ENCODE measurements around the gene IQCE. TPM values are rescaled to one million over a fixed set of nuclear protein-coding genes. Genes with fewer than 3 reads are reported as not detected.

The IQCE gene
- total RNA-seq, 4 donors from 2014 or later: 27.2 to 187 (median 55.5) TPM

DNA sequence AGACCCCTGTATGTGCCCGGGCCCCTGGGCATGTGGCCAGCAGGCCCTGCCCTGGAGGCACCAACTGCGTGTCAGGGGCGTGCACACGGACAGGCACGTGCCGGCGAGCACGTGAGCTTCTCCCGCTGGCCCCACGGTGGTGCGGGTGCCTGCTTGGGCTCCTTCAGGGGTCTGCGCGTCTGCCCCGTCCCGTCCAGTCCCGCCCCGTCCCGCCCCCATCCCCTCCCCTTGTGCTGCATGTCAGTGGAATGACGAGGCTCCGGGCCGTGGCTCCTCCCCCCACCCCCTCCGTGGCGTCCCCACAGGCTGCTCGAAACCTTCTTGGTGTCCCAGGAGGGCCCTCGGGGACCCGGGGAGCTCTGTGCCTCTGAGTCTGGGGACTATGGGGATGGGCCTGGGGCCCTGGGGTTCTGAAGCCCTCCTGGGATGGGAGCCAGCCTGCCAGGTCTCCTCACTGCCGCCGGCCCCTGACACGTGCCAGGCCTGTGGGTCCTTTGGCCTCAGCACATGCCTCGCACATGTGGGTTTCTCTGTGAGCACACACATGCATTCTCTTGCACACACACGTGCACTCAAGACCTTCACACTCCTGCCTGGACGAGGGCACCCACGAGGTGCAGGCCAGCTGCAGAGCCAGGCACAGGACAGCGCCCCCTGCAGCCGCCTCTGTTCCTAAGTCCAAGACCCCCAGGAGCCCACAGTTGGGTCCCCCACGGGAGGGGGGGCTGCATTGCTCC, 101.7 kb downstream of the IQCE start:
- Histone ChIP-seq H3K27ac (no peak overlapping the region), H3K9me3 (no peaks in the 10 kb centered on the region), H3K27me3 (no peaks in the 10 kb centered on the region), H3K36me3 (no peaks in the 10 kb centered on the region), H3K4me1 (peaks cover 0 to 8% (median 3%) of the 10 kb centered on the region in 4 donors), H3K4me3 (no peak overlapping the region)
- WGBS, 2 donors (ENCODE audit: low coverage in 1 of 2): 87% methylated on average over 20 of the region's 36 CpGs; no CpG with 5 or more reads in 1 of the 2 donors
- in situ Hi-C loops (cut with MboI; ENCODE audit: low pct_ligation_motif_present in 1 of 4, low pct_unique_long_range_greater_than_20kb in 1 of 4, low sequenced_read_pairs in 3 of 4) (no loop called here), intact Hi-C loops (cut with DNase I; ENCODE audit: low total_unique reads) (no loop called here)
- TF ChIP-seq POLR2A (IDR thresholded peaks at IDR 0.05) (no peak), EP300 (IDR thresholded peaks at IDR 0.05; ENCODE audit: low read depth) (no peak), POLR2AphosphoS5 (IDR thresholded peaks at IDR 0.05) (no peak)
- TF ChIP-seq, protein P1, sequence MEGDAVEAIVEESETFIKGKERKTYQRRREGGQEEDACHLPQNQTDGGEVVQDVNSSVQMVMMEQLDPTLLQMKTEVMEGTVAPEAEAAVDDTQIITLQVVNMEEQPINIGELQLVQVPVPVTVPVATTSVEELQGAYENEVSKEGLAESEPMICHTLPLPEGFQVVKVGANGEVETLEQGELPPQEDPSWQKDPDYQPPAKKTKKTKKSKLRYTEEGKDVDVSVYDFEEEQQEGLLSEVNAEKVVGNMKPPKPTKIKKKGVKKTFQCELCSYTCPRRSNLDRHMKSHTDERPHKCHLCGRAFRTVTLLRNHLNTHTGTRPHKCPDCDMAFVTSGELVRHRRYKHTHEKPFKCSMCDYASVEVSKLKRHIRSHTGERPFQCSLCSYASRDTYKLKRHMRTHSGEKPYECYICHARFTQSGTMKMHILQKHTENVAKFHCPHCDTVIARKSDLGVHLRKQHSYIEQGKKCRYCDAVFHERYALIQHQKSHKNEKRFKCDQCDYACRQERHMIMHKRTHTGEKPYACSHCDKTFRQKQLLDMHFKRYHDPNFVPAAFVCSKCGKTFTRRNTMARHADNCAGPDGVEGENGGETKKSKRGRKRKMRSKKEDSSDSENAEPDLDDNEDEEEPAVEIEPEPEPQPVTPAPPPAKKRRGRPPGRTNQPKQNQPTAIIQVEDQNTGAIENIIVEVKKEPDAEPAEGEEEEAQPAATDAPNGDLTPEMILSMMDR (IDR thresholded peaks at IDR 0.05): no peak
- DNase-seq: no peak

DNA sequence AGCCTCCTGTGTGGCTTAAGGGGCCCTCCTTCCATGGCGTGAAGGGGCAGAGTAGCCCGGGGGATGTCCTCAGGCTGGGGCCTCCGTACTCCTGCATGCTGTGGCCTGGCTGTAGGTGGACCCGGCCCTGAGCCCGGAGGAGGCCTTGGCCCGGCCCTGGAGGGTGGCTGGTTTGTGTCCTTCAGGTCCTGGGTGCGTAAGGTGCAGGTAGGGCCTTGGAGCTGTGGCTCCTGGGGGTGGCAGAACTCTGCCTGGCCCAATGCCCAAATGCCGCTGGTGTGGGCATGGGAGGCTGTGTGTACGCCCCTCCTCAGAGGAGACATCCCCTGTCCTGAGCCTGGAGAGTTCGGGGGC, 102.3 kb downstream of the IQCE start:
- DNase-seq: no peak
- TF ChIP-seq POLR2A (IDR thresholded peaks at IDR 0.05) (no peak), POLR2AphosphoS5 (IDR thresholded peaks at IDR 0.05) (no peak)
- peaks cover 0 to 13% (median 3%) of the 10 kb centered on the region in 4 donors for H3K4me1 ChIP-seq
- H3K9me3 ChIP-seq: no peaks in the 10 kb centered on the region
- H3K4me3 ChIP-seq: no peak overlapping the region
- H3K36me3 ChIP-seq: no peaks in the 10 kb centered on the region
- intact Hi-C loops (cut with DNase I; ENCODE audit: low total_unique reads): no loop called here
- 98% methylated on average over 8 of the region's 10 CpGs; no CpG with 5 or more reads in 1 of the 2 donors for WGBS, 2 donors (ENCODE audit: low coverage in 1 of 2)
- in situ Hi-C loops (cut with MboI; ENCODE audit: low pct_ligation_motif_present in 1 of 4, low pct_unique_long_range_greater_than_20kb in 1 of 4, low sequenced_read_pairs in 3 of 4): no loop called here
- no peak overlapping the region for H3K27ac ChIP-seq
- H3K27me3 ChIP-seq: no peaks in the 10 kb centered on the region

DNA sequence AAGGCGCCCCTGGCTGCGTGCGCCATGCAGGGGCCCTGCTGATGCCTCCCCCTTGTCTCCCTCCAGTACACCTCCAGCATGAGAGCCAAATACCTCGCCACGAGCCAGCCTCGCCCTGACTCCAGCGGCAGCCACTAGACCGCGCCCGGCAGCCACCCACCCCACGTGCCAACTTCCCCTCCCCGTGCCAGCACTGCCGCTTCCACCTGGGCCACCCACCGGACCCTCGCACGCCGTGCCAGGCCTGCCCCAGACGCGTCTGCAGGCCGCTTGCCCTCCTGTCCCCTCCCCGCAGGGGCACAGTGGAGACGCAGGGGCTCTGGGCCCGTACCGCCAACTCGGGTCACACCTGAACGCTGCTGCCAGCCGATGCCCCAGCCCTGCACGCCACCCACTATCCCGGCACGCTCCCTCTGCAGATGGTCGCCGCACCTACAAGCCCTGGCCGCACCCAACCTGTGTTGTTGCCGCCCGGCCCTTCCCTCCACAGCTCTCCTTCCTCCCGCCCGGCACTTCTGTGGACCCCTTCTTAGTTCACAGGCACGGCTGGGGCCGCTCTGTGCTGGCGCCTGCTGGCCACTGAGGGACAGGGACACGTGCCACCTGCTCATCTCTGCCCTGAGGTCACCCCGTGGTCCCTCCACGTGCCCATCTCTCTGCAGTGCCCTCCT, 103.0 kb downstream of the IQCE start:
- Histone ChIP-seq H3K4me1 (peaks cover 0 to 20% (median 9%) of the 10 kb centered on the region in 4 donors), H3K27me3 (no peaks in the 10 kb centered on the region), H3K36me3 (no peaks in the 10 kb centered on the region), H3K27ac (no peak overlapping the region), H3K9me3 (no peaks in the 10 kb centered on the region), H3K4me3 (no peak overlapping the region)
- in situ Hi-C loops (cut with MboI; ENCODE audit: low pct_ligation_motif_present in 1 of 4, low pct_unique_long_range_greater_than_20kb in 1 of 4, low sequenced_read_pairs in 3 of 4): no loop called here
- TF ChIP-seq POLR2A (IDR thresholded peaks at IDR 0.05) (no peak), POLR2AphosphoS5 (IDR thresholded peaks at IDR 0.05) (no peak)
- TF ChIP-seq, protein P1 (IDR thresholded peaks at IDR 0.05): peak in 1 of 5 experiments; percentile 40
- intact Hi-C loops (cut with DNase I; ENCODE audit: low total_unique reads): no loop called here
- WGBS, 2 donors (ENCODE audit: low coverage in 1 of 2): 80 to 84% methylated on average over 1 to 43 of the region's 43 CpGs
- no peak for DNase-seq

DNA sequence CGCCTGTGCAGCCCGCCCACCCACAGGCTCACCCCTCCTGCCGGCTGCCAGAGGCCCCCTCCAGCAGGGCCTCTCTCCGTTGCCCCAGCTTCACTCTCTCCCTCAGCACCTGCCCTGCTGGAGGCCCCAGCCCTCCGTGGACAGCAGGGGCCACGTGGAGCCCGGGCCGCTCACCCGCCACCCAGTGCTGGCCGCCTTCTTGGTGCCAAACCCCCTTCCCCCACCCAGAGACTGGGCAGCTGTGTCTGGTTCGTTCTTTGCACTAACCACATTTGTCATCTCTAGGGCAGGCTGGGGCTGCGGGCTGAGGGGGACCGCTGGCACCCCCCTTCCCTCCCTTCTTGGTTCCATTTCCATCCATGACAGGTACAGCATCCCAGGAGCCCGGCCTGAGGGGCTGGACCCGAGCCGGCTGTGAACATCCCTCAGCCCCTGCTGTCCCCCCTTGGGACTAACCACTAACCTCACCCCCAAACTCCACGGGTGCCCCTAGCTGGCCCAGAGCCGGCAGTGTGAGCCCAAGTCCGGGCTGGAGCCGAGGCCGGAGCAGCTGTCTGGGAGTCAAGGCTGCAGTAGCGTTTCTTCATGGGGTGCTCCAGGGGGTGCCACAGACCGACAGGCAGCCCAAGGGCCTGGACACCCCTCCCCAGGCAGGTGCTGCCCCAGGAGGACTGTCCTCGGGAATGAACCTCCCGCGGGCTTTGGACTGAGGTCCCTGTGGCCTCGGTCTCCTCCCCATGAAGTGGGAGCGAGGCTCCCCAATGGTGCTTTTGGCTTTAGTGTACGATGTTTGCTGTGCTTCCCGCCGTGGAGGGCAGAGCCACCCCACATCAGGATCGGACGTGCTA, 103.7 kb downstream of the IQCE start:
- 78% methylated on average over 29 of the region's 33 CpGs; no CpG with 5 or more reads in 1 of the 2 donors for WGBS, 2 donors (ENCODE audit: low coverage in 1 of 2)
- in situ Hi-C loops (cut with MboI; ENCODE audit: low pct_ligation_motif_present in 1 of 4, low pct_unique_long_range_greater_than_20kb in 1 of 4, low sequenced_read_pairs in 3 of 4): no loop called here
- intact Hi-C loops (cut with DNase I; ENCODE audit: low total_unique reads): no loop called here
- no peak for DNase-seq
- Histone ChIP-seq H3K4me3 (no peak overlapping the region), H3K27ac (no peak overlapping the region), H3K27me3 (no peaks in the 10 kb centered on the region), H3K4me1 (peaks cover 0 to 22% (median 9%) of the 10 kb centered on the region in 4 donors), H3K9me3 (no peaks in the 10 kb centered on the region), H3K36me3 (no peaks in the 10 kb centered on the region)
- TF ChIP-seq POLR2AphosphoS5 (IDR thresholded peaks at IDR 0.05): no peak
